Right atrium auricular region (tissue), 2 donors: ENCODE data around the gene SAMD3. TPM values are rescaled to one million over a fixed set of nuclear protein-coding genes. Genes with fewer than 3 reads are reported as not detected.
"Not testable (repeated sequence)": the region's sequence is repeated elsewhere in the genome, so short reads cannot be mapped to it uniquely, and the experiment has no call there.

ENCODE experiments used
- DNase-seq: peaks from one replicate; pipeline ENCODE4 v3.0.0-alpha.2; 2019; ENCODE audit warnings: low spot score
- H3K27ac ChIP-seq, 2 donors: fragments of 200-600 bp; sonication (generic); 1 replicate in 1 of 2; 2 replicates in 1 of 2; pipeline ENCODE4 v1.5.1; 2016 to 2019
- H3K27me3 ChIP-seq, 2 donors: fragments of 200-600 bp; sonication (generic); one replicate each; pipeline versions ENCODE4 v1.5.1 to v1.6.0; 2017 to 2019
- H3K36me3 ChIP-seq: fragments of 200-600 bp; sonication (generic); one replicate; pipeline ENCODE4 v1.5.1; 2016
- H3K4me1 ChIP-seq, 2 donors: fragments of 200-600 bp; sonication (generic); one replicate each; pipeline versions ENCODE4 v1.5.1 to v1.6.0; 2017 to 2019
- H3K4me3 ChIP-seq, 2 donors: fragments of 200-600 bp; sonication (generic); 1 replicate in 1 of 2; 2 replicates in 1 of 2; pipeline ENCODE4 v1.5.1; 2017 to 2019; ENCODE audit warnings: mild to moderate bottlenecking in 1 of 2, moderate library complexity in 1 of 2
- H3K9me3 ChIP-seq, 2 donors: fragments of 200-600 bp; sonication (generic); one replicate each; pipeline ENCODE4 v1.5.1; 2019
- total RNA-seq, 2 donors: library from RNA; depleted of rRNA; stranded (reverse); fragments of >200 nt; gene quantifications; one replicate each; pipeline ENCODE4 v1.1.0, GENCODE V29; 2016
- TF ChIP-seq, protein P1 (sequence below), 2 donors: fragments of 200-600 bp; sonication (generic); IDR thresholded peaks; one replicate each; pipeline ENCODE4 v1.5.1; 2019; ENCODE audit warnings: antibody characterized with exemption in 2 of 2

SAMD3 gene
- total RNA-seq, 2 donors from 2014 or later: 0.67 TPM; not detected in 1

GRCh38 chr6:130127195-130127594, 95.6 kb downstream of the SAMD3 start:
- DNase-seq: no peak
- TF ChIP-seq, protein P1, sequence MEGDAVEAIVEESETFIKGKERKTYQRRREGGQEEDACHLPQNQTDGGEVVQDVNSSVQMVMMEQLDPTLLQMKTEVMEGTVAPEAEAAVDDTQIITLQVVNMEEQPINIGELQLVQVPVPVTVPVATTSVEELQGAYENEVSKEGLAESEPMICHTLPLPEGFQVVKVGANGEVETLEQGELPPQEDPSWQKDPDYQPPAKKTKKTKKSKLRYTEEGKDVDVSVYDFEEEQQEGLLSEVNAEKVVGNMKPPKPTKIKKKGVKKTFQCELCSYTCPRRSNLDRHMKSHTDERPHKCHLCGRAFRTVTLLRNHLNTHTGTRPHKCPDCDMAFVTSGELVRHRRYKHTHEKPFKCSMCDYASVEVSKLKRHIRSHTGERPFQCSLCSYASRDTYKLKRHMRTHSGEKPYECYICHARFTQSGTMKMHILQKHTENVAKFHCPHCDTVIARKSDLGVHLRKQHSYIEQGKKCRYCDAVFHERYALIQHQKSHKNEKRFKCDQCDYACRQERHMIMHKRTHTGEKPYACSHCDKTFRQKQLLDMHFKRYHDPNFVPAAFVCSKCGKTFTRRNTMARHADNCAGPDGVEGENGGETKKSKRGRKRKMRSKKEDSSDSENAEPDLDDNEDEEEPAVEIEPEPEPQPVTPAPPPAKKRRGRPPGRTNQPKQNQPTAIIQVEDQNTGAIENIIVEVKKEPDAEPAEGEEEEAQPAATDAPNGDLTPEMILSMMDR (IDR thresholded peaks at IDR 0.05): no peak

DNA sequence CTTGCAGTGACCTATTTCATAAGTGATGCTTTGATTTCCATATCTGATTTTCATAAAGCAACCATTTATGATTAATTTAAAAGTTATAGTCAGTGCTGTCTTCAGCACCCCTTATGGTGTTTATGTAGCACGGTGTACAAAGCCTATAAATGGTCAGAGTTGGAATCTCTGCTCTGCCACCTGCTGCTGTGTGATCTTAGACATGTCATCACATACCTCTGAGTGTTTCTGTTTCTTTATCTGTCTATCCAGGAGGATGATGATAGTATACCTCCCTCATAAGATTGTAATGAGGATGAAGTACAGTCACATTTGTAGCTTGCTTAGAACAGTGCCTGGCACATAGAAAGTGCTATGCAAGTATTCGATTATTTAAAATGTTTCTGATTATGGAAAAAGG, 100.5 kb downstream of the SAMD3 start:
- H3K4me1 ChIP-seq: no peaks in the 10 kb centered on the region
- TF ChIP-seq, protein P1 (IDR thresholded peaks at IDR 0.05): no peak
- H3K27ac ChIP-seq: no peak overlapping the region
- no peak for DNase-seq
- no peaks in the 10 kb centered on the region for H3K27me3 ChIP-seq
- no peak overlapping the region for H3K4me3 ChIP-seq
- H3K36me3 ChIP-seq: no peaks in the 10 kb centered on the region
- H3K9me3 ChIP-seq: no peaks in the 10 kb centered on the region

More at GRCh38 chr6:130127195-130127594, 95.6 kb downstream of the SAMD3 start:
- H3K36me3 ChIP-seq: no peaks in the 10 kb centered on the region
- no peaks in the 10 kb centered on the region for H3K27me3 ChIP-seq
- no peaks in the 10 kb centered on the region for H3K4me1 ChIP-seq
- H3K27ac ChIP-seq: no peak overlapping the region
- H3K9me3 ChIP-seq: no peaks in the 10 kb centered on the region
- H3K4me3 ChIP-seq: no peak overlapping the region

- H3K4me3 ChIP-seq: no peak overlapping the region
- H3K27ac ChIP-seq: no peak overlapping the region
- H3K36me3 ChIP-seq: no peaks in the 10 kb centered on the region
- no peaks in the 10 kb centered on the region for H3K27me3 ChIP-seq
- no peak for DNase-seq
- TF ChIP-seq, protein P1 (IDR thresholded peaks at IDR 0.05): no peak
- no peaks in the 10 kb centered on the region for H3K9me3 ChIP-seq
- no peaks in the 10 kb centered on the region for H3K4me1 ChIP-seq
These were observed 102.0 kb downstream of the SAMD3 start for GRCh38 chr6:130120731-130121130.

DNA sequence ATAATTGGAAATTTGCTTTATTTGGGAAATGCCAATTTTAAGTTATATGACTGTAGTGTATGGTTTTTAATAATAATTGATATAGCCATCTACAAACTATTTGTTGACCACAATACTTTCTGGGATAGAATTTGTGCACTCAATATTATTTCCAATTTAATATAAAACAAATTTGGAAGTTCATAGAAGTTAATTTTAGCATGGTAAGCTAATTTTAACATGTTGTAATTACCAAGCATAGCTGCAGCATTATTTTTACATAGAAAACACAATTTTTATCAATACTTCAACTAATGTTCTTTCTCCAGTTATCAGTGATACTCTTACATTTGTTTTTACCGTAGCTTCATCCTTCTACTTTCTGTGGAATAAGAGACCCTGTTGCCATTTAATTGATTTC, 103.5 kb downstream of the SAMD3 start:
- no peak for DNase-seq
- Histone ChIP-seq H3K4me3 (no peak overlapping the region), H3K9me3 (no peaks in the 10 kb centered on the region), H3K36me3 (no peaks in the 10 kb centered on the region), H3K27ac (no peak overlapping the region), H3K27me3 (no peaks in the 10 kb centered on the region), H3K4me1 (no peaks in the 10 kb centered on the region)
- TF ChIP-seq, protein P1 (IDR thresholded peaks at IDR 0.05): no peak

DNA sequence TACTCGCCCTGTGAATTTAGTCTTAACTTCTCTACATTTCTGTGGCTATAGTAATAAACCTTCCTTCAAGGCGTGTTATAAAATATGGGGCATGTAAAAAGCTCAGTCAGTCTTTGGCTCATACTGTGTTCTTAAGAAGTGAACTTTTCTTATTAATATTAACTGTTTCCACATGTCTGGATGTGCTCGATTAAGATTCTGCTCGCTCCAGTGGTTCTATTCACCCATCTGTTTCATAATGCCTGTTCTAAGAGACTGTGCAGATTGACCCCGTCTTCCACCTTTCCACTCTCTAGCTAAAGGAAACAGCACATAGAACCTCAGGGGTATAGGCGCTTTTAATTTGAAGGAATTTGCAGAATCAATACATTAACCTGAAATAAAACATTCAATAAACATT, 104.5 kb downstream of the SAMD3 start:
- no peak for DNase-seq
- Histone ChIP-seq H3K27me3 (no peaks in the 10 kb centered on the region), H3K27ac (no peak overlapping the region), H3K4me1 (no peaks in the 10 kb centered on the region), H3K4me3 (no peak overlapping the region), H3K36me3 (no peaks in the 10 kb centered on the region), H3K9me3 (no peaks in the 10 kb centered on the region)
- TF ChIP-seq, protein P1 (IDR thresholded peaks at IDR 0.05): no peak

- not testable (repeated sequence) for DNase-seq, H3K9me3 ChIP-seq
These were observed 105.5 kb downstream of the SAMD3 start for GRCh38 chr6:130117187-130117701.

More at GRCh38 chr6:130117187-130117701, 105.5 kb downstream of the SAMD3 start:
- not testable (repeated sequence) for H3K27ac ChIP-seq, H3K27me3 ChIP-seq, H3K4me3 ChIP-seq, H3K36me3 ChIP-seq, H3K4me1 ChIP-seq
